ENCODE data around the gene TNS4. TPM values are rescaled to one million over a fixed set of nuclear protein-coding genes. Genes with fewer than 3 reads are reported as not detected.

The TNS4 gene
- total RNA-seq, 2 experiments from 2014 or later: 0.22 to 0.97 TPM

- Histone ChIP-seq H3K36me3 (ENCODE audit: insufficient read depth, low read length) (no peaks in the 10 kb centered on the region), H4K20me1 (ENCODE audit: insufficient read depth, low read length) (no peaks in the 10 kb centered on the region), H3K27ac (ENCODE audit: low read depth, low read length, poor library complexity, severe bottlenecking) (no peak overlapping the region), H3K4me2 (ENCODE audit: low read length) (no peak overlapping the region), H3K4me1 (ENCODE audit: insufficient read depth, low read length, poor library complexity, severe bottlenecking) (peaks cover 31% of the 10 kb centered on the region), H3K9me3 (ENCODE audit: low read length) (no peaks in the 10 kb centered on the region), H3K79me2 (ENCODE audit: insufficient read depth, low read depth, low read length) (no peaks in the 10 kb centered on the region), H2AFZ (ENCODE audit: low read length) (no peak overlapping the region), H3K4me3 (ENCODE audit: low read depth, low read length, poor library complexity, severe bottlenecking) (no peak overlapping the region), H3K9me2 (ENCODE audit: insufficient read depth, low read length) (no peaks in the 10 kb centered on the region)
- BruUV-seq (replicated peaks): no TSS peak
- DNase-seq (ENCODE audit: low spot score): no peak
- TF ChIP-seq CTCF (conservative IDR thresholded peaks at IDR 0.05; ENCODE audit: low read length) (no peak), EZH2phosphoT487 (IDR thresholded peaks at IDR 0.05; ENCODE audit: borderline replicate concordance, low read depth, low read length) (no peak)
- ChIA-PET POLR2A (interaction anchor here (0.6 to 1.5 kb wide), 4 partner anchors 9 to 182 kb away, joined by 4 to 6 read pairs (median 4); no protein-coding TSS in a partner anchor), CTCF (ENCODE audit: unreplicated experiment) (no interaction called here)
- intact Hi-C loops (cut with micrococcal nuclease; ENCODE audit: unreplicated experiment): no loop called here
Measured at GRCh38 chr17:40538019-40538935, 36.9 kb upstream of the TNS4 start.

- DNase-seq (ENCODE audit: low spot score): no peak
- no peak overlapping the region for H3K27ac ChIP-seq (ENCODE audit: low read depth, low read length, poor library complexity, severe bottlenecking)
- no peaks in the 10 kb centered on the region for H3K36me3 ChIP-seq (ENCODE audit: insufficient read depth, low read length)
- ChIA-PET CTCF (ENCODE audit: unreplicated experiment) (no interaction called here), POLR2A (interaction anchor here (0.8 kb wide), 1 partner anchor 318 kb away, joined by 3 read pairs; no protein-coding TSS in a partner anchor)
- peaks cover 22% of the 10 kb centered on the region for H3K4me1 ChIP-seq (ENCODE audit: insufficient read depth, low read length, poor library complexity, severe bottlenecking)
- H3K4me2 ChIP-seq (ENCODE audit: low read length): no peak overlapping the region
- no TSS peak for BruUV-seq (replicated peaks)
- intact Hi-C loops (cut with micrococcal nuclease; ENCODE audit: unreplicated experiment): no loop called here
- H3K79me2 ChIP-seq (ENCODE audit: insufficient read depth, low read depth, low read length): no peaks in the 10 kb centered on the region
- no peak for TF ChIP-seq CTCF (conservative IDR thresholded peaks at IDR 0.05; ENCODE audit: low read length)
- no peak for TF ChIP-seq EZH2phosphoT487 (IDR thresholded peaks at IDR 0.05; ENCODE audit: borderline replicate concordance, low read depth, low read length)
- H2AFZ ChIP-seq (ENCODE audit: low read length): no peak overlapping the region
- H3K9me3 ChIP-seq (ENCODE audit: low read length): no peaks in the 10 kb centered on the region
- no peaks in the 10 kb centered on the region for H3K9me2 ChIP-seq (ENCODE audit: insufficient read depth, low read length)
- H3K4me3 ChIP-seq (ENCODE audit: low read depth, low read length, poor library complexity, severe bottlenecking): no peak overlapping the region
- no peaks in the 10 kb centered on the region for H4K20me1 ChIP-seq (ENCODE audit: insufficient read depth, low read length)
Measured at GRCh38 chr17:40536295-40537171, 35.1 kb upstream of the TNS4 start.
